GM12878 (cell line): ENCODE measurements around the gene TRIM72. TPM values are rescaled to one million over a fixed set of nuclear protein-coding genes. Genes with fewer than 3 reads are reported as not detected.

Source experiments
- CBFB ChIP-seq: IDR thresholded peaks from 2 replicates; pipeline ENCODE4 v1.6.1; 2016; ENCODE audit warnings: antibody characterized with exemption, low read depth
- CHD2 ChIP-seq: IDR thresholded peaks from 2 replicates; pipeline ENCODE4 v1.6.1; 2011; ENCODE audit warnings: low read depth, low read length, improper control_type of control experiment, borderline replicate concordance
- HDAC2 ChIP-seq: fragments of 200-600 bp; sonication (generic); IDR thresholded peaks from 2 replicates; pipeline ENCODE4 v1.6.1; 2017
- NFYA ChIP-seq: IDR thresholded peaks from 2 replicates; pipeline ENCODE4 v1.6.1; 2011; ENCODE audit warnings: low read depth, mild to moderate bottlenecking, low read length, improper control_type of control experiment, borderline replicate concordance
- POLR2AphosphoS2 ChIP-seq: IDR thresholded peaks from 2 replicates; pipeline ENCODE4 v1.6.1; 2011; ENCODE audit warnings: low read depth, mild to moderate bottlenecking, low read length, improper control_type of control experiment, moderate library complexity
- RAD51 ChIP-seq: fragments of 450-650 bp; IDR thresholded peaks from 2 replicates; pipeline ENCODE4 v1.6.1; 2016; ENCODE audit warnings: moderate library complexity, mild to moderate bottlenecking, inconsistent platforms
- SUZ12 ChIP-seq: fragments of 200-600 bp; sonication (generic); IDR thresholded peaks from one replicate; pipeline ENCODE4 v1.6.1; 2018; ENCODE audit warnings: antibody characterized with exemption, mild to moderate bottlenecking; ENCODE audit not compliant: unreplicated experiment
- TARDBP ChIP-seq: IDR thresholded peaks from 2 replicates; pipeline ENCODE4 v1.6.1; 2016; ENCODE audit warnings: borderline replicate concordance
- WRNIP1 ChIP-seq: IDR thresholded peaks from 2 replicates; pipeline ENCODE4 v1.6.1; 2011; ENCODE audit warnings: low read depth, low read length, improper control_type of control experiment, borderline replicate concordance
- ZZZ3 ChIP-seq: IDR thresholded peaks from 2 replicates; pipeline ENCODE4 v1.6.1; 2011; ENCODE audit warnings: low read depth; ENCODE audit not compliant: control insufficient read depth, insufficient read length
- polyA plus RNA-seq, 11 experiments: library from polyadenylated mRNA; depleted of rRNA in 4 of 11; unstranded in 6 of 11; stranded (reverse) in 5 of 11; fragments of >200 nt; fragmentation: Nextera tagmentation in 4 of 11; fragmentation: Illumina TruSeq in 1 of 11; extraction: Ambion mirVana in 4 of 11; extraction: Trizol in 1 of 11; gene quantifications; 1 replicate in 1 of 11; 2 replicates in 10 of 11; pipeline versions ENCODE4 v1.2.1 to v1.2.3, GENCODE V29; 2011 to 2016; ENCODE audit warnings: inconsistent platforms in 2 of 11, missing spikeins in 2 of 11, low read depth in 1 of 11
- total RNA-seq, 4 experiments: library from RNA; depleted of rRNA in 3 of 4; stranded (reverse); fragments of >200 nt in 3 of 4; fragmentation: Illumina TruSeq in 1 of 4; extraction: Trizol in 1 of 4; gene quantifications; 2 replicates each; pipeline versions ENCODE4 v1.2.1 to v1.2.3, GENCODE V29; 2013 to 2021
- TF ChIP-seq, protein P1 (sequence below): IDR thresholded peaks from 2 replicates; pipeline ENCODE4 v1.6.1; 2012; ENCODE audit warnings: mild to moderate bottlenecking, low read depth, low read length
- TF ChIP-seq, protein P2 (sequence below): IDR thresholded peaks from 2 replicates; pipeline ENCODE4 v1.6.1; 2012; ENCODE audit warnings: low read depth, low read length, improper control_type of control experiment
- TF ChIP-seq, protein P3 (sequence below): IDR thresholded peaks from 2 replicates; pipeline ENCODE4 v1.6.1; 2012; ENCODE audit warnings: low read length, inconsistent platforms
- TF ChIP-seq, protein P4 (sequence below): IDR thresholded peaks from 2 replicates; pipeline ENCODE4 v1.6.1; 2012; ENCODE audit warnings: improper control_type of control experiment, low read depth, low read length; ENCODE audit not compliant: insufficient replicate concordance
- TF ChIP-seq, protein P5 (sequence below): fragments of 150-350 bp; IDR thresholded peaks from 2 replicates; pipeline ENCODE4 v1.6.1; 2016; ENCODE audit warnings: low read depth, low read length

Gene TRIM72
- total and polyA plus RNA-seq, 10 of the 15 experiments (the other 5 are each of a cell fraction or from before 2014, with no cell fraction given): 0.03 to 1.2 (median 0.23) TPM; not detected in 1

DNA sequence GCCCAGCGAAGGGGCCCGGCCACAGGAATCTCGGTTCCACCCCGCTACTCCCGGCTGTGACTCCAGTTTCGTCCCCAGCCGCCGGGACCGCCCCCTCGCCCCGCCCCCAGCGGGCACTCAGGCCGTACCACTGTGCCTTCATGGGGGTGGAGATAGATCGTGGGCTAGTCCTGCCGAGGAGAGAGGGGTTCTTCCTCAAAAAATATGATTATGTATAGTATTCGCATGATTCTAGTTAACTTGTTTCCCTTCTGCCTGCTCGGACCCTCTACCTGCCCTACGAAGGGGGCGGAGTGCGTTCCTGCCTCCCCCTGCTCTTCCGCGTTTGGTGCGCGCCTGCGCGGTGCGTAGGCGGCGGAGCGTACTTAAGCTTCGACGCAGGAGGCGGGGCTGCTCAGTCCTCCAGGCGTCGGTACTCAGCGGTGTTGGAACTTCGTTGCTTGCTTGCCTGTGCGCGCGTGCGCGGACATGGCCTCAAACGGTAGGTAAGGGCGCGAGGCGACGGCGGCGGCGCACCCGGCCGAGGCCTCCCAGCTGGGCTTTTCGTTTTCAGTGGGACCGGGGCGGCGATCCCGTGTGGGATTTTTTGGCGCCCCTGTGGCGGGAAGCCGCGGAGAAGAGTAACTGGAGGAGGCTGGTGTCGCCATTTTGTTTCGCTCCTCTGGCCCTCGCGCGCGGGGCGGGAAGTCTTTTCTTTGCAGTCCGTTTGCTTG lies 34.0 kb upstream of the TRIM72 start, which contains the start of gene FUS (continued):
- TF ChIP-seq WRNIP1: no peak
- TF ChIP-seq, protein P1, sequence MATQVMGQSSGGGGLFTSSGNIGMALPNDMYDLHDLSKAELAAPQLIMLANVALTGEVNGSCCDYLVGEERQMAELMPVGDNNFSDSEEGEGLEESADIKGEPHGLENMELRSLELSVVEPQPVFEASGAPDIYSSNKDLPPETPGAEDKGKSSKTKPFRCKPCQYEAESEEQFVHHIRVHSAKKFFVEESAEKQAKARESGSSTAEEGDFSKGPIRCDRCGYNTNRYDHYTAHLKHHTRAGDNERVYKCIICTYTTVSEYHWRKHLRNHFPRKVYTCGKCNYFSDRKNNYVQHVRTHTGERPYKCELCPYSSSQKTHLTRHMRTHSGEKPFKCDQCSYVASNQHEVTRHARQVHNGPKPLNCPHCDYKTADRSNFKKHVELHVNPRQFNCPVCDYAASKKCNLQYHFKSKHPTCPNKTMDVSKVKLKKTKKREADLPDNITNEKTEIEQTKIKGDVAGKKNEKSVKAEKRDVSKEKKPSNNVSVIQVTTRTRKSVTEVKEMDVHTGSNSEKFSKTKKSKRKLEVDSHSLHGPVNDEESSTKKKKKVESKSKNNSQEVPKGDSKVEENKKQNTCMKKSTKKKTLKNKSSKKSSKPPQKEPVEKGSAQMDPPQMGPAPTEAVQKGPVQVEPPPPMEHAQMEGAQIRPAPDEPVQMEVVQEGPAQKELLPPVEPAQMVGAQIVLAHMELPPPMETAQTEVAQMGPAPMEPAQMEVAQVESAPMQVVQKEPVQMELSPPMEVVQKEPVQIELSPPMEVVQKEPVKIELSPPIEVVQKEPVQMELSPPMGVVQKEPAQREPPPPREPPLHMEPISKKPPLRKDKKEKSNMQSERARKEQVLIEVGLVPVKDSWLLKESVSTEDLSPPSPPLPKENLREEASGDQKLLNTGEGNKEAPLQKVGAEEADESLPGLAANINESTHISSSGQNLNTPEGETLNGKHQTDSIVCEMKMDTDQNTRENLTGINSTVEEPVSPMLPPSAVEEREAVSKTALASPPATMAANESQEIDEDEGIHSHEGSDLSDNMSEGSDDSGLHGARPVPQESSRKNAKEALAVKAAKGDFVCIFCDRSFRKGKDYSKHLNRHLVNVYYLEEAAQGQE: peak; percentile 65; the same call in 1 of the 2 replicates
- TF ChIP-seq, protein P2, sequence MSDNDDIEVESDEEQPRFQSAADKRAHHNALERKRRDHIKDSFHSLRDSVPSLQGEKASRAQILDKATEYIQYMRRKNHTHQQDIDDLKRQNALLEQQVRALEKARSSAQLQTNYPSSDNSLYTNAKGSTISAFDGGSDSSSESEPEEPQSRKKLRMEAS: no peak
- no peak for TF ChIP-seq HDAC2
- TF ChIP-seq, protein P3, sequence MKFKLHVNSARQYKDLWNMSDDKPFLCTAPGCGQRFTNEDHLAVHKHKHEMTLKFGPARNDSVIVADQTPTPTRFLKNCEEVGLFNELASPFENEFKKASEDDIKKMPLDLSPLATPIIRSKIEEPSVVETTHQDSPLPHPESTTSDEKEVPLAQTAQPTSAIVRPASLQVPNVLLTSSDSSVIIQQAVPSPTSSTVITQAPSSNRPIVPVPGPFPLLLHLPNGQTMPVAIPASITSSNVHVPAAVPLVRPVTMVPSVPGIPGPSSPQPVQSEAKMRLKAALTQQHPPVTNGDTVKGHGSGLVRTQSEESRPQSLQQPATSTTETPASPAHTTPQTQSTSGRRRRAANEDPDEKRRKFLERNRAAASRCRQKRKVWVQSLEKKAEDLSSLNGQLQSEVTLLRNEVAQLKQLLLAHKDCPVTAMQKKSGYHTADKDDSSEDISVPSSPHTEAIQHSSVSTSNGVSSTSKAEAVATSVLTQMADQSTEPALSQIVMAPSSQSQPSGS: peak; percentile 15; the same call in 1 of the 2 replicates
- TF ChIP-seq, protein P4, sequence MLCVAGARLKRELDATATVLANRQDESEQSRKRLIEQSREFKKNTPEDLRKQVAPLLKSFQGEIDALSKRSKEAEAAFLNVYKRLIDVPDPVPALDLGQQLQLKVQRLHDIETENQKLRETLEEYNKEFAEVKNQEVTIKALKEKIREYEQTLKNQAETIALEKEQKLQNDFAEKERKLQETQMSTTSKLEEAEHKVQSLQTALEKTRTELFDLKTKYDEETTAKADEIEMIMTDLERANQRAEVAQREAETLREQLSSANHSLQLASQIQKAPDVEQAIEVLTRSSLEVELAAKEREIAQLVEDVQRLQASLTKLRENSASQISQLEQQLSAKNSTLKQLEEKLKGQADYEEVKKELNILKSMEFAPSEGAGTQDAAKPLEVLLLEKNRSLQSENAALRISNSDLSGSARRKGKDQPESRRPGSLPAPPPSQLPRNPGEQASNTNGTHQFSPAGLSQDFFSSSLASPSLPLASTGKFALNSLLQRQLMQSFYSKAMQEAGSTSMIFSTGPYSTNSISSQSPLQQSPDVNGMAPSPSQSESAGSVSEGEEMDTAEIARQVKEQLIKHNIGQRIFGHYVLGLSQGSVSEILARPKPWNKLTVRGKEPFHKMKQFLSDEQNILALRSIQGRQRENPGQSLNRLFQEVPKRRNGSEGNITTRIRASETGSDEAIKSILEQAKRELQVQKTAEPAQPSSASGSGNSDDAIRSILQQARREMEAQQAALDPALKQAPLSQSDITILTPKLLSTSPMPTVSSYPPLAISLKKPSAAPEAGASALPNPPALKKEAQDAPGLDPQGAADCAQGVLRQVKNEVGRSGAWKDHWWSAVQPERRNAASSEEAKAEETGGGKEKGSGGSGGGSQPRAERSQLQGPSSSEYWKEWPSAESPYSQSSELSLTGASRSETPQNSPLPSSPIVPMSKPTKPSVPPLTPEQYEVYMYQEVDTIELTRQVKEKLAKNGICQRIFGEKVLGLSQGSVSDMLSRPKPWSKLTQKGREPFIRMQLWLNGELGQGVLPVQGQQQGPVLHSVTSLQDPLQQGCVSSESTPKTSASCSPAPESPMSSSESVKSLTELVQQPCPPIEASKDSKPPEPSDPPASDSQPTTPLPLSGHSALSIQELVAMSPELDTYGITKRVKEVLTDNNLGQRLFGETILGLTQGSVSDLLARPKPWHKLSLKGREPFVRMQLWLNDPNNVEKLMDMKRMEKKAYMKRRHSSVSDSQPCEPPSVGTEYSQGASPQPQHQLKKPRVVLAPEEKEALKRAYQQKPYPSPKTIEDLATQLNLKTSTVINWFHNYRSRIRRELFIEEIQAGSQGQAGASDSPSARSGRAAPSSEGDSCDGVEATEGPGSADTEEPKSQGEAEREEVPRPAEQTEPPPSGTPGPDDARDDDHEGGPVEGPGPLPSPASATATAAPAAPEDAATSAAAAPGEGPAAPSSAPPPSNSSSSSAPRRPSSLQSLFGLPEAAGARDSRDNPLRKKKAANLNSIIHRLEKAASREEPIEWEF: no peak
- TF ChIP-seq NFYA: no peak
- no peak for TF ChIP-seq ZZZ3
- TF ChIP-seq CHD2: no peak; the same call in 1 of the 2 replicates
- peak; percentile 100 for TF ChIP-seq POLR2AphosphoS2
- TF ChIP-seq, protein P5, sequence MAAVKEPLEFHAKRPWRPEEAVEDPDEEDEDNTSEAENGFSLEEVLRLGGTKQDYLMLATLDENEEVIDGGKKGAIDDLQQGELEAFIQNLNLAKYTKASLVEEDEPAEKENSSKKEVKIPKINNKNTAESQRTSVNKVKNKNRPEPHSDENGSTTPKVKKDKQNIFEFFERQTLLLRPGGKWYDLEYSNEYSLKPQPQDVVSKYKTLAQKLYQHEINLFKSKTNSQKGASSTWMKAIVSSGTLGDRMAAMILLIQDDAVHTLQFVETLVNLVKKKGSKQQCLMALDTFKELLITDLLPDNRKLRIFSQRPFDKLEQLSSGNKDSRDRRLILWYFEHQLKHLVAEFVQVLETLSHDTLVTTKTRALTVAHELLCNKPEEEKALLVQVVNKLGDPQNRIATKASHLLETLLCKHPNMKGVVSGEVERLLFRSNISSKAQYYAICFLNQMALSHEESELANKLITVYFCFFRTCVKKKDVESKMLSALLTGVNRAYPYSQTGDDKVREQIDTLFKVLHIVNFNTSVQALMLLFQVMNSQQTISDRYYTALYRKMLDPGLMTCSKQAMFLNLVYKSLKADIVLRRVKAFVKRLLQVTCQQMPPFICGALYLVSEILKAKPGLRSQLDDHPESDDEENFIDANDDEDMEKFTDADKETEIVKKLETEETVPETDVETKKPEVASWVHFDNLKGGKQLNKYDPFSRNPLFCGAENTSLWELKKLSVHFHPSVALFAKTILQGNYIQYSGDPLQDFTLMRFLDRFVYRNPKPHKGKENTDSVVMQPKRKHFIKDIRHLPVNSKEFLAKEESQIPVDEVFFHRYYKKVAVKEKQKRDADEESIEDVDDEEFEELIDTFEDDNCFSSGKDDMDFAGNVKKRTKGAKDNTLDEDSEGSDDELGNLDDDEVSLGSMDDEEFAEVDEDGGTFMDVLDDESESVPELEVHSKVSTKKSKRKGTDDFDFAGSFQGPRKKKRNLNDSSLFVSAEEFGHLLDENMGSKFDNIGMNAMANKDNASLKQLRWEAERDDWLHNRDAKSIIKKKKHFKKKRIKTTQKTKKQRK: 0 out of 2 replicates have a peak, but pooled peaks have one; percentile 23
- no peak for TF ChIP-seq SUZ12
- peak; percentile 99 for TF ChIP-seq CBFB
- TF ChIP-seq TARDBP: peak; percentile 59; the same call in 1 of the 2 replicates
- TF ChIP-seq RAD51: no peak
